Measurements from ENCODE around the gene ULK1.
A peak's percentile ranks its signal among the peaks of the same experiment; 100 is the strongest.

The ULK1 gene

GRCh38 chr12:131920157-131920508 lies 25.7 kb downstream of the ULK1 start:
- DNase-seq (ENCODE audit: low spot score): no peak

GRCh38 chr12:131920902-131921840 lies 26.7 kb downstream of the ULK1 start:
- DNase-seq (ENCODE audit: low spot score): no peak

GRCh38 chr12:131921866-131922769 lies 27.7 kb downstream of the ULK1 start:
- DNase-seq (ENCODE audit: low spot score): no peak

- DNase-seq (ENCODE audit: low spot score): no peak
Measured at GRCh38 chr12:131922772-131923171, 28.4 kb downstream of the ULK1 start.

- DNase-seq (ENCODE audit: low spot score): no peak
Measured at GRCh38 chr12:131923260-131923659, 28.8 kb downstream of the ULK1 start.

GRCh38 chr12:131927110-131928079 lies 33.0 kb downstream of the ULK1 start:
- no peak for DNase-seq (ENCODE audit: low spot score)

- no peak for DNase-seq (ENCODE audit: low spot score)
Measured at GRCh38 chr12:131928080-131928710, 33.8 kb downstream of the ULK1 start.

GRCh38 chr12:131928711-131929580 lies 34.5 kb downstream of the ULK1 start, which contains the start of gene PUS1:
Gene PUS1, plus strand, starts transcription at chr12:131929276. Its CDS starts 447 bp downstream, at chr12:131929723.
- DNase-seq (ENCODE audit: low spot score): peak; percentile 99

GRCh38 chr12:131929581-131930456 lies 35.4 kb downstream of the ULK1 start:
- DNase-seq (ENCODE audit: low spot score): peak; percentile 56

- DNase-seq (ENCODE audit: low spot score): no peak
Measured at GRCh38 chr12:131930510-131930909, 36.1 kb downstream of the ULK1 start.

GRCh38 chr12:131933387-131933786 lies 39.0 kb downstream of the ULK1 start:
- DNase-seq (ENCODE audit: low spot score): no peak

- no peak for DNase-seq (ENCODE audit: low spot score)
Measured at GRCh38 chr12:131934535-131934934, 40.1 kb downstream of the ULK1 start.

- no peak for DNase-seq (ENCODE audit: low spot score)
Measured at GRCh38 chr12:131938082-131938481, 43.7 kb downstream of the ULK1 start.

- DNase-seq (ENCODE audit: low spot score): no peak
Measured at GRCh38 chr12:131939007-131939406, 44.6 kb downstream of the ULK1 start.

GRCh38 chr12:131940141-131940547 lies 45.7 kb downstream of the ULK1 start:
- DNase-seq (ENCODE audit: low spot score): no peak

GRCh38 chr12:131941116-131941986 lies 46.9 kb downstream of the ULK1 start:
- no peak for DNase-seq (ENCODE audit: low spot score)

GRCh38 chr12:131941987-131942341 lies 47.5 kb downstream of the ULK1 start:
- no peak for DNase-seq (ENCODE audit: low spot score)

GRCh38 chr12:131942671-131943070 lies 48.2 kb downstream of the ULK1 start:
- DNase-seq (ENCODE audit: low spot score): no peak

Measured in AG08396 (cell line).